Nucleus accumbens (tissue), 56 donors: ENCODE data around the gene MPI.

Experiments
- DNase-seq, 56 donors: peaks; one replicate each; lab custom pipeline; 2025; lab: John Stamatoyannopoulos, UW

Gene MPI, protein sequence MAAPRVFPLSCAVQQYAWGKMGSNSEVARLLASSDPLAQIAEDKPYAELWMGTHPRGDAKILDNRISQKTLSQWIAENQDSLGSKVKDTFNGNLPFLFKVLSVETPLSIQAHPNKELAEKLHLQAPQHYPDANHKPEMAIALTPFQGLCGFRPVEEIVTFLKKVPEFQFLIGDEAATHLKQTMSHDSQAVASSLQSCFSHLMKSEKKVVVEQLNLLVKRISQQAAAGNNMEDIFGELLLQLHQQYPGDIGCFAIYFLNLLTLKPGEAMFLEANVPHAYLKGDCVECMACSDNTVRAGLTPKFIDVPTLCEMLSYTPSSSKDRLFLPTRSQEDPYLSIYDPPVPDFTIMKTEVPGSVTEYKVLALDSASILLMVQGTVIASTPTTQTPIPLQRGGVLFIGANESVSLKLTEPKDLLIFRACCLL

DNA sequence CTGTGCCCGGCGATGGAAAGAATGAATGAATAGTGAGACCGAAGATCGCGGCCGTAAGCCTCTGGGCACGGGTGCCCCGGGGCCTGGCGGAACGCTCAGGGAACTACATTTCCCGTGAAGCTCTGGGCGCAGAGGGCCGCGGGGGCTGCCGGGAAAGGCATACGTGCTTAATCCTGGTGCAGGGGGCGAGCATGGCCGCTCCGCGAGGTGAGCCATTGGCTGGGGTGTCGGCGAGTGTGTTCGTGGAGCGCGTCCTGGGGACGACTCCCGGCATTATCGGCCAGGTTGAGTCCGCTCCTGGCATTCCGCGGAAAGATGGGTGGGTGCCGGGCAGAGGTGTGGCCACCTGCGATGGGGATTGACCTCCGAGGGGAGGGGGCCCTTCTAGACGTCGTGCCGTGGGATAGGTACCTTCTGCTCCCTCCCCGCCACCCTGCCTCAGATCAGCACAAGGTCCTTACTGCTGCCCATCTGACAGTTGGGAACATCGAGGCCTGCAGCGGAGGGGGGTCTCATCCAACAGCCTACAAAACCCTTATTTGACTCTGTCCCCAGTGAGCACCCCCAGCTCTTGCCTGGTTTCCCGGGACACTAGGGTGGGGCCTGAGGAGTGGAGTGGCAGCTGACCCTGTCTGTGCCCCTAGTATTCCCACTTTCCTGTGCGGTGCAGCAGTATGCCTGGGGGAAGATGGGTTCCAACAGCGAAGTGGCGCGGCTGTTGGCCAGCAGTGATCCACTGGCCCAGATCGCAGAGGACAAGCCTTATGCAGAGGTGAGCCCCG lies at the start of gene MPI:
Gene MPI (plus strand): TSS at position 160 of the 782 bp plus-strand sequence. CDS start 32 bp downstream, at position 192.
- peak; percentile 13 to 92 (median 81) for DNase-seq

DNA sequence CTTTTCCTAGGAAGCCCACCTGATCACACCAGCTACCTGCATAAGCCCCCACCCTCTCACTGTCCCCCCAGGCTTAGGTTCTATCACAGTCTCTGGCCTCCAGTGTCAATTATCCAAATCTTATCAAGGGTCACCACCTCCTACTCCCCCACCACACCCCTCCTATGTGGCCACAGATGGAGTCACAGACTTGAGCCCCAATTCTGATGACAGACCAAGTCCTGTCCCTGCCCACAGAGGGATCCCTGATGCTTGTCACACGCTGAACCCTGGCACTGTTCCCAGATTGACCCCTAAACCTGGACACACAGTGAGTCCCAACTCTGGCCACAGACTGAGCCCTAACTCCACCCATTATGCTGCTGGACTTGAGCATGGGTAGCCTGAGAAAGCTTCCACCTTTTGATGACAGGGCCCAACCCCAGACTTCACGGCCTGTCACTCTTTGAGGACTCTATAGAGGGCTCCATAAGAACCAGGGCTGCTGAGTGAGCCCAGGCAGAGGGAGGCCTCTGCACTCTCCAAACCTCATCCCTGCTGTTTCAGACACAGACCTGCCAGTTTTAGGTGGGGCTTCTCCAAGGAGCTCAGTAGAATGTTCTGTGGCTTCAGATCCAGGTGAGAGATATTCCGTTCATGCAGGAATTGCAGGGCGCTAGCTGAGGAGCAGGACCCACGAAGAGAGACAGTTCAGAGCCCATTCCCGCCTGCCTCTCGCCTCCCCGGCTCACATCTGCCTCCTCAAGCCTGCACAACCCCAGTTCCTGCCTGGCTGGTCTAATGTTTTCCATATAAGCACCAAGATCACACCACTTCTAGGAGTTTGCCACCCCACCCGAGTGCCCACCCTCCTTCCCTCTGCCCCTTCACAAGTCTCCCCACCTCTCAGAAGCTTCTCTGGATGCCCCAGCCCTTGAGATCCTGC lies 48.7 kb upstream of the MPI start:
- no peak for DNase-seq

DNA sequence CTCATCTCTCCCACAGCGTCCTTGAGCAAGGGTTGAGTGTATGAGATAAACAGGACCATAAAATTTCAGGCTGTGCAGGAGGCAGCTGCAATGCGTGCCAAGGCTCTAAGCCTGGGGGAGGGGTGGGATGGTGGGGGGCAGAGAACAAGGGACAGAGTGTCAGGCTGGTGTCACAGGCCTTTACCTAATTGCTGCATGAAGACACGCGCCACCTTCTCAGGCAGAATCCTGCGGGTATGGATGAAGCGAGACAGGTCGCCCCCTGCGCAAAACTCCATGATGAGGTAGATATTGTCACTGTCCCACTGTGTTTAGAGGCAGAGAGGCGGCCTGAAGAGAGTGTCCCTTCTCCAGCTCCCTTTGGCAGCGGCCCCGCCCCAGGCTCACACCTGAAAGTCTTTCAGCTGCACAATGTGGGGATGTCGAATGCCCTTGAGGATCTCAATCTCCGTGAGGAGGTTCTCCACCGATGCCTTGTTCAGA lies 47.9 kb upstream of the MPI start:
- DNase-seq = no peak

DNA sequence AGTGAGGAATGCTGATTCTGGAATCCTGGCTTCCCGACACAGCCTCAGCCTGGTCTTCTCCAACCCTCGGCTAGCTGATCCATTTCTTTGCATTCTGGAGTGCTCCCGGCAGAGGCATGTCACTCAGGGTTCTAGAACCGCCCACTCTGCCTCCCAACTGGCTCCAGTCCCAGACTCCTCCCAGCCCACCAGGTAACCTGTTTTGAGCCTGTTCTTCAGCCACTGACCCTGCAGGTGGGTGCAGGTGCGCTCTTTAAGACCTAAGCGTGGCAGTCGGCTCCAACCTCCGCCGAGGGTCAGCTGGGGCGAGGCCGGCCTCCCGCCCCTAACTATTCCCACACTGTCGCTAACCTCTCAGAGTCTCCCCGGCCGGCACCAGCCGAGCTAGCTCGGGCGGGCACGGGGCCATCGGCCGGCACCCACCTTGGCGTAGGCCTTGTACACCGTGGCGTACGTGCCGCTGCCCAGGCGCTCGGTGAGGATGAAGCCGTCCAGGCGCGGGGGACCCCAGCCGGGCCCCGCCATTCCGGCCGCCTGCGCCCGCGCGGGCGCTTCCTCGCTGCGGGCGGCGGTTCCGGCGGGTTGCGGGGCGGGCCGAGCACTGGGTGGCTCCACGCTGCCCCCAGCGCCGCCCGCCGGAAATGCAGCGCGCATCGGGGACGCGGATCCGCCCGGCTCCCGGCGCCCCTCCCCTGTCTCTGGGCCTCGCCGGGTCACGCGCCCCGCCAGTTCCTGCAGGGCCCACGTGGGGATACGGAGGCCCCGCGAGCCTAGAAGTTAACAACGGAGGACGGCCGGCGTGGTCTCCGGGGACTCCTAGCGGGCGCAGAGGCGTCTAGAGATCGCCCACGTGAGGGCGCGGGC lies 47.0 kb upstream of the MPI start, which contains the start of gene ULK3:
Gene ULK3 (minus strand): TSS at position 576 of the 864 bp plus-strand sequence. CDS start 51 bp downstream, at position 525.
- peak in 55 of 56 donors; percentile 48 to 96 (median 86) for DNase-seq

- no peak for DNase-seq
Measured at GRCh38 chr15:74843445-74843828, 46.4 kb upstream of the MPI start.

- no peak for DNase-seq
Measured at GRCh38 chr15:74843891-74844299, 45.9 kb upstream of the MPI start.

- DNase-seq = no peak
Measured at GRCh38 chr15:74844319-74845207, 45.3 kb upstream of the MPI start.

DNA sequence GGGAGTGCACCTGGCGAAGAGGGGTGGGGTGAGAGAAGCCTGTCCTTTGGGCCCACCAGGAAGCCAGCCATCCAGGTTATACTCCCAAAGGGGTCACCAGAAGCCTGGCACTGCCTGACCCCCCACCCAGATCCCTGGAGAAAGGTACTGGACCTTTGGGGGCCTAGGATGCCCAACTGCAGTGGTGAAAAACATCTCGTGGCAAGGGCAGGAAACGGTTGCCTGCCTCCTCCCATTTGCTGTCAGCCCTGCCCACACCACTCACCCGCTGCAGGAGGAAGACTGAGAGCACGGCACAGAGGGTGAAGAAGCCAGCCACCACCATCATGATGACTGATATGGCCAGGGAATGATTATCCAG lies 44.7 kb upstream of the MPI start:
- DNase-seq = no peak

GRCh38 chr15:74845581-74845980 lies 44.3 kb upstream of the MPI start:
- no peak for DNase-seq

DNA sequence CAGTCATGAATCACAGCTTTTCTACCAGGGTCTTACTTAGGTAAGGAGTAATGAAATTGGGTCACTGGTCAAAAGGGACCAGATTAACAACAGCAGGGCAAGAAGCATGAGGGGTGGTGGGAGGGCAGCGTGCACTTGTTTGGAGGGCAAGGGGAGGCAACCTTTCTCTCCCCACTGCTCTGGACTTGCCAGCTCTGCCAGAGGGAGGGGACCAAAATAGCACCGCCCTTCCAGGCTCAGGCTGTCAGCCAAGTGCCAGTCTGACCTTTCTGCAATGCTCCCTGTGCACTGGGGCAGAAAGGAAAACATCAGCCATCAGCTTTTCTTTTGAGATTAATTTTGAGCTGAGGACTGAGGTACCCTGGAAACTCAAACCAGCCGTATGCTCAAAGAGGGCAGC lies 42.4 kb upstream of the MPI start:
- DNase-seq = peak in 6 of 56 donors; percentile 9 to 37 (median 26)

GRCh38 chr15:74850393-74850792 lies 39.4 kb upstream of the MPI start:
- no peak for DNase-seq

DNA sequence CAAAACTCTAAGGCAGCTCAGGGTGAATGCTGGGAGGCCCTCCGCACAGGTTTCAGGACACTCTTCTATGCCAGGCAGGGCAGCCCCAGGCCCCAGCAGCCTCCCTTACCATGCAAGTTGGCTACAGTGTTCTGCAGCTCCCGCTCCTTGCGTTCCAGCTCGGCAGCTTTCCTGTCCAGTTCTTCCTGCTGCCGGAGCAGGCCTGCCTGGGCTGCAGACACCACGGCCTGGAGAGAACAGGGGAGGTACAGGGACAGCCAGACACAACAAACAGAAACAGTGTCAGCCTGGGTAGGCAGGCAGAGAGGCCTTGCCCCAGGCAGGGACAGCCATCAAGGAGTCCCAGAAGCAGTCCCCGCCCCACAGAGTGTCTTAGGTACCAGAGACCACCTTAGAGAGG lies 37.9 kb upstream of the MPI start:
- no peak for DNase-seq

DNA sequence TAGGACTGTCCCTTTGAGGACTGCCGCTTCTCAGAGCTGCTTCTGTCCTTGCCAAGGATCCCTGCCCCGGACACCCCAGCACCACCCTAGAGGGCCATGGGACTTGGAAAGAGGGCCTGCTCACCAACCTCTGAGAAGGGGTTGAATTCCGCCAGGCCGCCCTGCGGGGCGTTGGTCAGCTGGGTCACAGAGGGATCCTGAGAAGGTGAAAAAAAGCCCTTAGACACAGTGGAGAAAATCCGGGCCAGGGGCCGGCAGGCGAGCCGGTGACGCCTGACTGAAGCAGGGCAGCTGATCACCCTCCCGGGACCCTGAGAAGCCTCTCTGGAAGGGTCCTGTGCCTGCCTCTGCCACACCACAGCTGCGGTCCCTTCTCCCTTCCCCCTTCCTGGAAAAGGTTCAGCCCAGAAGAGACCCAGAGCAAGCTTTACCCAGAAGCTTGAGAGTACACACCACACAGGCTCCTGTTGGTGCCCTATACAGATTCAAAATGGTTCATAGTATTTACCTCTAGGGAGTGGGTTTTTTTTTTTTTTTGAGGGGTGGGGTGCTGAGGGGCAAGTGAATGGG lies 35.3 kb upstream of the MPI start:
- no peak for DNase-seq

- no peak for DNase-seq
Measured at GRCh38 chr15:74855857-74856256, 34.0 kb upstream of the MPI start.

DNA sequence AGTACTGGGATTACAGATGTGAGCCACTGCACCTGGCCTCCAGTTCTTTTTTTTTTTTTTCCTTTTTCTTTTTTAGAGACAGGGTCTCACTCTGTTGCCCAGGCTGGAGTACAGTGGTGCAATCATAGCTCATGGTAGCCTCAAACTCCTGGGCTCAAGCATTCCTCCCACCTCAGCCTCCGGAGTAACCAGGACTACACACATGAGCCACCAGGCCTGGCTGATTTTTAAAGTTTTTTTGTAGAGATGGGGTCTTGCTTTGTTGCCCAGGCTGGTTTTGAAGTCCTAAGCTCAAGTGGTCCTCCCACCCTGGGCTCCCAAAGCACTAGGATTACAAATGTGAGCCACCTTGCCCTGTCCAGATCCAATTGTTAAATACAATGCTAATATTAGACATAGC lies 33.3 kb upstream of the MPI start:
- DNase-seq = no peak

- DNase-seq = no peak
Measured at GRCh38 chr15:74857082-74857655, 32.7 kb upstream of the MPI start.

DNA sequence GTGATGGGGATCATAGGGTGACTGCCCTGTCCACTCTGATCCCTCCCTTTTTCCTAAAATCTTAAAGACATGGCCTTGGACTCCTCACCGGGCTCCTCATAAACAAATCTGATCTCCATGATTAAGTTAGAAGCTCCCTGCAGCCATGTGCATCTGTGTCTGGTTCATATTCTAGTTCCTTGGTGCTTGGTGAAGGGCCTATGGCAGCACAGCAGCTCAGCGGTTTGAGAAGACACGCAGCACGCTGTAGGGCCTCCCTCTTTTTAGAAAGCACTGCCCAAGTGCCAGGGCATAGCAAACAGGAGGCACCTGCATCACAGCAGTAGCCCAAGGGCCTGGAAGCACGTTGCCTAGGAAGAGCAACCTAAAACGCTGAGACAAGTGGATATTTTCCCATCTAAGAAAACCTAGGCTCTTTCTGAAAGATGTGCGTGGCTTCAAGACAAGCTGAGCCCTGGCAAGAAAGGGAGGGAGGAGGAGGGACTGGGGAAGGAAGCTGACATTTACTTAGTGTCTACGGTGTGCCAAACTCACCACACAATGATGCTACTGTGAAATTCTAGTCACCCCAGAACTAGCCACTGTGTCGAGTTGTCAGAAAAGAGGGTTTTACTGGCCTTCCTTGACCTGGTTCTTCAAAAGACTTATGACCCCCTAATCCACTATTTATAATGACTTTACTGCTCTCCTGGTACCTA lies 32.0 kb upstream of the MPI start:
- peak in 1 of 56 donors; percentile 11 for DNase-seq
